GM19395 (cell line): ENCODE data around the gene NPVF.

Experiments
- ATAC-seq: cut with Tn5 transposase; IDR thresholded peaks from one replicate; pipeline ENCODE4 v1.9.1; 2021; ENCODE audit warnings: mild to moderate bottlenecking, moderate library complexity; ENCODE audit not compliant: unreplicated experiment

NPVF gene

GRCh38 chr7:25235471-25235870, 7.2 kb upstream of the NPVF start:
- ATAC-seq = no peak

GRCh38 chr7:25234336-25234735, 6.0 kb upstream of the NPVF start:
- no peak for ATAC-seq

GRCh38 chr7:25223206-25223605, 5.1 kb downstream of the NPVF start:
- ATAC-seq = no peak

- no peak for ATAC-seq
Measured at GRCh38 chr7:25222666-25223065, 5.6 kb downstream of the NPVF start.

- no peak for ATAC-seq
Measured at GRCh38 chr7:25221009-25221408, 7.3 kb downstream of the NPVF start.

- no peak for ATAC-seq
Measured at GRCh38 chr7:25218191-25218590, 10.1 kb downstream of the NPVF start.

GRCh38 chr7:25216837-25217236, 11.4 kb downstream of the NPVF start:
- ATAC-seq = no peak

- ATAC-seq = no peak
Measured at GRCh38 chr7:25215694-25216335, 12.5 kb downstream of the NPVF start.

- no peak for ATAC-seq
Measured at GRCh38 chr7:25208525-25209221, 19.6 kb downstream of the NPVF start.

GRCh38 chr7:25207887-25208286, 20.4 kb downstream of the NPVF start:
- no peak for ATAC-seq

GRCh38 chr7:25206765-25207164, 21.5 kb downstream of the NPVF start:
- ATAC-seq = no peak

- no peak for ATAC-seq
Measured at GRCh38 chr7:25196132-25196896, 32.0 kb downstream of the NPVF start.

- ATAC-seq = no peak
Measured at GRCh38 chr7:25194036-25194435, 34.2 kb downstream of the NPVF start.

- no peak for ATAC-seq
Measured at GRCh38 chr7:25192043-25192442, 36.2 kb downstream of the NPVF start.

GRCh38 chr7:25189197-25189596, 39.1 kb downstream of the NPVF start:
- ATAC-seq = no peak

- no peak for ATAC-seq
Measured at GRCh38 chr7:25187932-25188331, 40.4 kb downstream of the NPVF start.

GRCh38 chr7:25186436-25186835, 41.9 kb downstream of the NPVF start:
- ATAC-seq = no peak

GRCh38 chr7:25181532-25181931, 46.8 kb downstream of the NPVF start:
- no peak for ATAC-seq

- ATAC-seq = no peak
Measured at GRCh38 chr7:25180946-25181345, 47.3 kb downstream of the NPVF start.

GRCh38 chr7:25180592-25180923, 47.7 kb downstream of the NPVF start:
- ATAC-seq = peak; percentile 48

GRCh38 chr7:25179771-25180591, 48.3 kb downstream of the NPVF start:
- ATAC-seq = peak; percentile 98
